ENCODE measurements around the gene CXCL13.

GRCh38 chr4:77560170-77560569 is 45.5 kb upstream of the CXCL13 start:
- TF ChIP-seq EZH2 (IDR thresholded peaks at IDR 0.05; ENCODE audit: low read depth) (no peak), CTCF (conservative IDR thresholded peaks at IDR 0.05) (no peak)

Data from PC-9 (cell line).